Embryonic facial prominence (tissue), 1 donor: Measurements from ENCODE around the gene DHFR.

ENCODE experiments used
- DNase-seq: peaks from one replicate; pipeline ENCODE4 v3.0.0-alpha.2; 2016; ENCODE audit errors: extremely low spot score

The DHFR gene

GRCh38 chr5:80655231-80655774, 520 bp upstream of the DHFR start:
- DNase-seq: no peak

GRCh38 chr5:80654054-80654390, 761 bp downstream of the DHFR start:
- DNase-seq: no peak

- DNase-seq: no peak
Observed at GRCh38 chr5:80653502-80653901, 1.3 kb downstream of the DHFR start.

GRCh38 chr5:80646926-80647325, 7.9 kb downstream of the DHFR start:
- no peak for DNase-seq

GRCh38 chr5:80644900-80645299, 9.9 kb downstream of the DHFR start:
- no peak for DNase-seq

GRCh38 chr5:80641353-80641752, 13.4 kb downstream of the DHFR start:
- no peak for DNase-seq

- no peak for DNase-seq
Observed at GRCh38 chr5:80634193-80634592, 20.6 kb downstream of the DHFR start.

GRCh38 chr5:80632700-80633099, 22.1 kb downstream of the DHFR start:
- no peak for DNase-seq

- no peak for DNase-seq
Observed at GRCh38 chr5:80631278-80632259, 23.2 kb downstream of the DHFR start.

- no peak for DNase-seq
Observed at GRCh38 chr5:80629281-80629680, 25.5 kb downstream of the DHFR start.

GRCh38 chr5:80625230-80625629, 29.6 kb downstream of the DHFR start:
- DNase-seq: no peak

- DNase-seq: no peak
Observed at GRCh38 chr5:80623999-80624398, 30.8 kb downstream of the DHFR start.

- no peak for DNase-seq
Observed at GRCh38 chr5:80622756-80623155, 32.0 kb downstream of the DHFR start.

- no peak for DNase-seq
Observed at GRCh38 chr5:80620211-80620610, 34.6 kb downstream of the DHFR start.

GRCh38 chr5:80619086-80619485, 35.7 kb downstream of the DHFR start:
- DNase-seq: no peak

GRCh38 chr5:80618438-80618837, 36.3 kb downstream of the DHFR start:
- no peak for DNase-seq

GRCh38 chr5:80615266-80615914, 39.4 kb downstream of the DHFR start:
- no peak for DNase-seq

GRCh38 chr5:80609692-80610091, 45.1 kb downstream of the DHFR start:
- DNase-seq: no peak

- no peak for DNase-seq
Observed at GRCh38 chr5:80608731-80609130, 46.1 kb downstream of the DHFR start.

- no peak for DNase-seq
Observed at GRCh38 chr5:80607832-80608231, 47.0 kb downstream of the DHFR start.

GRCh38 chr5:80607343-80607742, 47.4 kb downstream of the DHFR start:
- DNase-seq: no peak

- DNase-seq: no peak
Observed at GRCh38 chr5:80600943-80601693, 53.7 kb downstream of the DHFR start.
